ENCODE measurements around the gene LGR5. TPM values are rescaled to one million over a fixed set of nuclear protein-coding genes. Genes with fewer than 3 reads are reported as not detected.
A peak's percentile ranks its signal among the peaks of the same experiment; 100 is the strongest.

LGR5 gene
- total and polyA plus RNA-seq, 2 of the 13 experiments (the other 11 are each of a cell fraction or from before 2014, with no cell fraction given): 37.0 to 121 TPM

DNA sequence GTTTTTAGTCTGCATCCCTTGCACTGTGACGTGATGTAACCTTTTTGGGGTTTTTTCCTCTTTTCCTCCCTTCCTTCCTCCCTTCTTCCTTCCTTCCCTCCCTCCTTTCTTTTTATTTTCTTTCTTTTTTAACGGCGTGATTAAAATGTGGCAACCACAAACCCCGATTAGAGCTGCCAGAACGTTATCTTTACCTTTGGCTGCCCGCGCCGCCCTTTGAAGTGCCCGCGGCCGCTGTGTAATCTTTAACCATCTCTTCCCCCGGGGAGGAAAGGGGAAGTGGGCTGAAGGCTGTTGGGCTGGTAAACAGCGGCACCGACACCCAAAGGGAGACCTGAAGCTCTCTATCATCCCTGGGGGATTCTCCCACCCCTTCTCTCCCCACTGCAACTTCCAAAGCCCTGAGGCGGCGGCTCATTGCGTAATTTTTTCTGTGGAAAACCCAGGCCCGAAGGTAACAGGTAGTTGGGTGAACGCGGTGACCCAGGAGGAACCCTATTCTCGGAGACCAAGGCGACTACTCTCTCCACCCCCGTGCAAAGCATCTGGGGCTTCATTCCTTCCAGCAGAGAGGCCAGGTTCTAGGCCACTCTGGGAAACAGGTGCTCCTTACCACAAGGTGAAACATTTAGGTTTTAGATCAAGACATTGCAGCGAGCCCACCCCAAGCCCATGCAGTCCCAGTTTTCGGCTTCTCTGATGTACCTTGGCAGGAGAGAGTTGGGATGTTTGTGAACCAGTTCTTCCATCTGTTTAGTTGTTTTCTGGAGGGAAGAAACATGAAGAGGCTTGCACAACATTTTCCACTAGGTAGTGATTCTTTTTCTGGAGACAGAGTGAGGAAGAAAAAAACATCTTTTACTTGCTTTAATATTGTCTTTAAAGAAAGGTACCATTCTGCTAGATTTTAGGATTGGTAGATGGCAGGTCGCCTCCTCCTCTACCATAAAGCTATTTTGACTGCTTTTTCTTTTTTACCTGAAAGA is 1.5 kb downstream of the LGR5 start (continued):
- TF ChIP-seq, protein P1, sequence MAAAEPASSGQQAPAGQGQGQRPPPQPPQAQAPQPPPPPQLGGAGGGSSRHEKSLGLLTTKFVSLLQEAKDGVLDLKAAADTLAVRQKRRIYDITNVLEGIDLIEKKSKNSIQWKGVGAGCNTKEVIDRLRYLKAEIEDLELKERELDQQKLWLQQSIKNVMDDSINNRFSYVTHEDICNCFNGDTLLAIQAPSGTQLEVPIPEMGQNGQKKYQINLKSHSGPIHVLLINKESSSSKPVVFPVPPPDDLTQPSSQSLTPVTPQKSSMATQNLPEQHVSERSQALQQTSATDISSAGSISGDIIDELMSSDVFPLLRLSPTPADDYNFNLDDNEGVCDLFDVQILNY (CRISPR knock-in tag; conservative IDR thresholded peaks at IDR 0.05): no peak
- TF ChIP-seq ATAD3A (CRISPR knock-in tag; IDR thresholded peaks at IDR 0.05) (no peak), ZNF597 (CRISPR knock-in tag; IDR thresholded peaks at IDR 0.05) (no peak), POLR2AphosphoS2 (IDR thresholded peaks at IDR 0.05; ENCODE audit: low read depth, low read length) (no peak), ZNF737 (CRISPR knock-in tag; IDR thresholded peaks at IDR 0.05; ENCODE audit: borderline replicate concordance) (no peak), ZFP37 (CRISPR knock-in tag; IDR thresholded peaks at IDR 0.05; ENCODE audit: borderline replicate concordance) (no peak), CBX5 (CRISPR knock-in tag; IDR thresholded peaks at IDR 0.05; ENCODE audit: borderline replicate concordance) (peak; percentile 70; the same call in 1 of the 2 replicates), ZBTB3 (CRISPR knock-in tag; IDR thresholded peaks at IDR 0.05; ENCODE audit: borderline replicate concordance, low read depth) (no peak), ZBTB46 (CRISPR knock-in tag; IDR thresholded peaks at IDR 0.05; ENCODE audit: borderline replicate concordance) (no peak; the same call in 1 of the 2 replicates), ZNF589 (CRISPR knock-in tag; conservative IDR thresholded peaks at IDR 0.05) (0 out of 2 replicates have a peak, but pooled peaks have one; percentile 55), SRF (IDR thresholded peaks at IDR 0.05; ENCODE audit: low read depth, low read length) (no peak), ZUFSP (CRISPR knock-in tag; IDR thresholded peaks at IDR 0.05; ENCODE audit: borderline replicate concordance) (no peak), FOXC1 (CRISPR knock-in tag; IDR thresholded peaks at IDR 0.05; ENCODE audit: borderline replicate concordance) (no peak)
- TF ChIP-seq, protein P2, sequence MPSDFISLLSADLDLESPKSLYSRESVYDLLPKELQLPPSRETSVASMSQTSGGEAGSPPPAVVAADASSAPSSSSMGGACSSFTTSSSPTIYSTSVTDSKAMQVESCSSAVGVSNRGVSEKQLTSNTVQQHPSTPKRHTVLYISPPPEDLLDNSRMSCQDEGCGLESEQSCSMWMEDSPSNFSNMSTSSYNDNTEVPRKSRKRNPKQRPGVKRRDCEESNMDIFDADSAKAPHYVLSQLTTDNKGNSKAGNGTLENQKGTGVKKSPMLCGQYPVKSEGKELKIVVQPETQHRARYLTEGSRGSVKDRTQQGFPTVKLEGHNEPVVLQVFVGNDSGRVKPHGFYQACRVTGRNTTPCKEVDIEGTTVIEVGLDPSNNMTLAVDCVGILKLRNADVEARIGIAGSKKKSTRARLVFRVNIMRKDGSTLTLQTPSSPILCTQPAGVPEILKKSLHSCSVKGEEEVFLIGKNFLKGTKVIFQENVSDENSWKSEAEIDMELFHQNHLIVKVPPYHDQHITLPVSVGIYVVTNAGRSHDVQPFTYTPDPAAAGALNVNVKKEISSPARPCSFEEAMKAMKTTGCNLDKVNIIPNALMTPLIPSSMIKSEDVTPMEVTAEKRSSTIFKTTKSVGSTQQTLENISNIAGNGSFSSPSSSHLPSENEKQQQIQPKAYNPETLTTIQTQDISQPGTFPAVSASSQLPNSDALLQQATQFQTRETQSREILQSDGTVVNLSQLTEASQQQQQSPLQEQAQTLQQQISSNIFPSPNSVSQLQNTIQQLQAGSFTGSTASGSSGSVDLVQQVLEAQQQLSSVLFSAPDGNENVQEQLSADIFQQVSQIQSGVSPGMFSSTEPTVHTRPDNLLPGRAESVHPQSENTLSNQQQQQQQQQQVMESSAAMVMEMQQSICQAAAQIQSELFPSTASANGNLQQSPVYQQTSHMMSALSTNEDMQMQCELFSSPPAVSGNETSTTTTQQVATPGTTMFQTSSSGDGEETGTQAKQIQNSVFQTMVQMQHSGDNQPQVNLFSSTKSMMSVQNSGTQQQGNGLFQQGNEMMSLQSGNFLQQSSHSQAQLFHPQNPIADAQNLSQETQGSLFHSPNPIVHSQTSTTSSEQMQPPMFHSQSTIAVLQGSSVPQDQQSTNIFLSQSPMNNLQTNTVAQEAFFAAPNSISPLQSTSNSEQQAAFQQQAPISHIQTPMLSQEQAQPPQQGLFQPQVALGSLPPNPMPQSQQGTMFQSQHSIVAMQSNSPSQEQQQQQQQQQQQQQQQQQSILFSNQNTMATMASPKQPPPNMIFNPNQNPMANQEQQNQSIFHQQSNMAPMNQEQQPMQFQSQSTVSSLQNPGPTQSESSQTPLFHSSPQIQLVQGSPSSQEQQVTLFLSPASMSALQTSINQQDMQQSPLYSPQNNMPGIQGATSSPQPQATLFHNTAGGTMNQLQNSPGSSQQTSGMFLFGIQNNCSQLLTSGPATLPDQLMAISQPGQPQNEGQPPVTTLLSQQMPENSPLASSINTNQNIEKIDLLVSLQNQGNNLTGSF (CRISPR knock-in tag; IDR thresholded peaks at IDR 0.05): no peak
- TF ChIP-seq, protein P3, sequence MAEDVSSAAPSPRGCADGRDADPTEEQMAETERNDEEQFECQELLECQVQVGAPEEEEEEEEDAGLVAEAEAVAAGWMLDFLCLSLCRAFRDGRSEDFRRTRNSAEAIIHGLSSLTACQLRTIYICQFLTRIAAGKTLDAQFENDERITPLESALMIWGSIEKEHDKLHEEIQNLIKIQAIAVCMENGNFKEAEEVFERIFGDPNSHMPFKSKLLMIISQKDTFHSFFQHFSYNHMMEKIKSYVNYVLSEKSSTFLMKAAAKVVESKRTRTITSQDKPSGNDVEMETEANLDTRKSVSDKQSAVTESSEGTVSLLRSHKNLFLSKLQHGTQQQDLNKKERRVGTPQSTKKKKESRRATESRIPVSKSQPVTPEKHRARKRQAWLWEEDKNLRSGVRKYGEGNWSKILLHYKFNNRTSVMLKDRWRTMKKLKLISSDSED (CRISPR knock-in tag; IDR thresholded peaks at IDR 0.05): no peak
